ENCODE measurements around the gene TMEM236. TPM values are rescaled to one million over a fixed set of nuclear protein-coding genes. Genes with fewer than 3 reads are reported as not detected.

The TMEM236 gene
- total RNA-seq, 4 donors from 2014 or later: 0.59 to 1.2 (median 0.73) TPM; not detected in 1

DNA sequence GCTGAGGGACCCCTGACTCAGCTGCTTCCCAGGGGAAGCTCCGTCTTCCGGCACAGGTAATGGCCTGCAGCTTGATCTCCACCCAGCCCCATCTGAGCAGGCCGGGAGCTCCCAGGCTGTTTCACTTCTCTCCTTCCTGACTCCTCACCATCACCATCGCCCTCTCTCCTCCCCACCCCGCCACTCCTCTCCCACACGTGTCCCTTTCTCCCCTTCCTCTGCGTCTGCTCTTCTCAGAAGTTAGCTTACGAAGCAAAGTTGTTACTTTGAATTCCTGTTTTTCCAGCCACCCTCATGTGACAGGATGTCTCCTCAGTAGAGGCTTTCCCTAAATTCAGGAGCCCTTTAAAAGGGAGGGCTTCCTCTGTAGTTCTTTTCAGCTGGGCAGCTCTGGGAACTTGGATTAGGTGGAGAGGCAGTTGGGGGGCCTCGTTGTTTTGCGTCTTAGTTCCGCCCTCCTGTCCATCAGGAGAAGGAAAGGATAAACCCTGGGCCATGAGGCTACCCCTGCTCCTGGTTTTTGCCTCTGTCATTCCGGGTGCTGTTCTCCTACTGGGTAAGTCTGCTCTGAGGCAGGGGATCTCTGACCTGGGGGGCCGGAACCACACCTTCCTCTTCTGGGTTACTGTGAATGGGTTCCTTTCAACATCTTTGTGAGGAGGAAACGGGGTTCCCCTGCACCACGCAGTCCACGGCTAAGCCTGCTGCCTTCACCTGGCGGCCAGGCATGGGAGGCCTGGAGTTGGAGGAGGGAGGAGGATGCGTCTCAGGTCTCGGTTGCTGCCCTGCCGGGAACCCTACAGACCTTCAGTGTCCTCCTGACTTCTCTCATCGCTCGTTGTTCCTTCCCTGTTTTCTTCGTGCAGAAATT is 57.2 kb downstream of the TMEM236 start, which contains the start of gene MRC1:
TSS of gene MRC1 (plus strand) at position 378 of the 871 bp plus-strand sequence. CDS start at position 496, 118 bp downstream.
- no peak within 1 kb of the TSS for H3K4me3 ChIP-seq
- peak in 1 of 2 donors; percentile 17 for DNase-seq
- H3K27ac ChIP-seq: no peak within 1 kb of the TSS
- TF ChIP-seq, protein P1, sequence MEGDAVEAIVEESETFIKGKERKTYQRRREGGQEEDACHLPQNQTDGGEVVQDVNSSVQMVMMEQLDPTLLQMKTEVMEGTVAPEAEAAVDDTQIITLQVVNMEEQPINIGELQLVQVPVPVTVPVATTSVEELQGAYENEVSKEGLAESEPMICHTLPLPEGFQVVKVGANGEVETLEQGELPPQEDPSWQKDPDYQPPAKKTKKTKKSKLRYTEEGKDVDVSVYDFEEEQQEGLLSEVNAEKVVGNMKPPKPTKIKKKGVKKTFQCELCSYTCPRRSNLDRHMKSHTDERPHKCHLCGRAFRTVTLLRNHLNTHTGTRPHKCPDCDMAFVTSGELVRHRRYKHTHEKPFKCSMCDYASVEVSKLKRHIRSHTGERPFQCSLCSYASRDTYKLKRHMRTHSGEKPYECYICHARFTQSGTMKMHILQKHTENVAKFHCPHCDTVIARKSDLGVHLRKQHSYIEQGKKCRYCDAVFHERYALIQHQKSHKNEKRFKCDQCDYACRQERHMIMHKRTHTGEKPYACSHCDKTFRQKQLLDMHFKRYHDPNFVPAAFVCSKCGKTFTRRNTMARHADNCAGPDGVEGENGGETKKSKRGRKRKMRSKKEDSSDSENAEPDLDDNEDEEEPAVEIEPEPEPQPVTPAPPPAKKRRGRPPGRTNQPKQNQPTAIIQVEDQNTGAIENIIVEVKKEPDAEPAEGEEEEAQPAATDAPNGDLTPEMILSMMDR (IDR thresholded peaks at IDR 0.05): no peak
- TF ChIP-seq POLR2A (IDR thresholded peaks at IDR 0.05): no peak
- intact Hi-C loops (cut with DNase I; ENCODE audit: low total_unique reads): no loop called here
- no peaks in the 10 kb centered on the region for H3K9me3 ChIP-seq
- no peaks in the 10 kb centered on the region for H3K4me1 ChIP-seq
- no peaks in the 10 kb centered on the region for H3K27me3 ChIP-seq
- H3K36me3 ChIP-seq: no peaks in the 10 kb centered on the region

DNA sequence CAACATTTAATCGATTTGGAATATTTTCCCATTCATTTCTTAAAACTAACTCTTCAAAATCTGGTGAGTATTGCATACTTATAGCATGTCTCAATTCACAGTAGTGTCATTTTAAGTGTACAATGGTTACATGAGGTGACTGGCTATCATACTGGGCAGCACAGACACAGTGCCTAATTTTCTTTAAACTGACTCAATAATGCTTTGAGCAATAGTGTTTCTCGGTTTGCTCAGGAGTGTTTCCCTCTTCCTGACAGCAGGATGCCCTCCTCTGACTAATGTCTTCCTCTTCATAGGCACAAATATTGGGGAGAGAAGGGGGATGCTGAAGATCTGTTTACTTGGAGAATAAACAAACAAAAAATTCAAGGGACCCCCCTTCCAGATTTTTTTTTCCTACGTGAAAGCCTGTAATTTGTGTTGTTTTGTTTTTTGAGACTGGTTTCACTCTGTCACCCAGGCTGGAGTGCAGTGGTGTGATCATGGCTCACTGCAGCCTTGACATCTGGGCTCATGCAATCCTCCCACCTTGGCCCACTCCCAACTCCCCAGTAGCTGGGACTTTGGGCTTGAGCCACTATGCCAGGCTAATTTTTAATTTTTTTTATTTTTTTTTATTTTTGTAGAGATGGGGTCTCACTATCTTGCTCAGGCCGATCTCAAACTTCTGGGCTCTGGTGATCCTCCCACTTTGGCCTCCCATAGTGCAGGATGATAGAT is 59.3 kb downstream of the TMEM236 start:
- TF ChIP-seq, protein P1 (IDR thresholded peaks at IDR 0.05): no peak
- TF ChIP-seq POLR2A (IDR thresholded peaks at IDR 0.05): no peak
- Histone ChIP-seq H3K27ac (no peak overlapping the region), H3K9me3 (no peaks in the 10 kb centered on the region), H3K27me3 (no peaks in the 10 kb centered on the region), H3K4me1 (no peaks in the 10 kb centered on the region), H3K36me3 (no peaks in the 10 kb centered on the region), H3K4me3 (no peak overlapping the region)
- DNase-seq: no peak
- intact Hi-C loops (cut with DNase I; ENCODE audit: low total_unique reads): no loop called here

DNA sequence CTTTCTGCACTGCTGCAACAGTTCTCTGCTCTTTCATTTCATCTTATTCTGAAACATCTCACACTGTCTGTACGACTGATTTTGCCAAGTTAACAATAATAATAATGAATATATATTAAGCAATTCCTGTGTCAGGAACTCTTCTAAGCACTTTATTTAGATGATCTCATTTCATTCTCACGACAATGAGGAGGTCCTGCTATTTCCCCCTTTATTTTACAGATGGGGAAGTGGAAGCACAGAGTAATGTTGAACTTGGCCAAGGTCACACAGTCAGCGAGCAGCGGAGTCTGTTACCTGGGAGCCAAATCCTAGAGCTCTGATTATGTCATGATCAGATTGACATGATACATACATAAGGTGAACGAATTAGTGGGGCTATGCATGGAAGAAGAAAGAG is 63.0 kb downstream of the TMEM236 start:
- Histone ChIP-seq H3K27ac (no peak overlapping the region), H3K9me3 (no peaks in the 10 kb centered on the region), H3K4me3 (no peak overlapping the region), H3K36me3 (no peaks in the 10 kb centered on the region), H3K4me1 (no peaks in the 10 kb centered on the region), H3K27me3 (no peaks in the 10 kb centered on the region)
- DNase-seq: no peak
- intact Hi-C loops (cut with DNase I; ENCODE audit: low total_unique reads): no loop called here
- TF ChIP-seq, protein P1 (IDR thresholded peaks at IDR 0.05): no peak
- TF ChIP-seq POLR2A (IDR thresholded peaks at IDR 0.05): no peak

DNA sequence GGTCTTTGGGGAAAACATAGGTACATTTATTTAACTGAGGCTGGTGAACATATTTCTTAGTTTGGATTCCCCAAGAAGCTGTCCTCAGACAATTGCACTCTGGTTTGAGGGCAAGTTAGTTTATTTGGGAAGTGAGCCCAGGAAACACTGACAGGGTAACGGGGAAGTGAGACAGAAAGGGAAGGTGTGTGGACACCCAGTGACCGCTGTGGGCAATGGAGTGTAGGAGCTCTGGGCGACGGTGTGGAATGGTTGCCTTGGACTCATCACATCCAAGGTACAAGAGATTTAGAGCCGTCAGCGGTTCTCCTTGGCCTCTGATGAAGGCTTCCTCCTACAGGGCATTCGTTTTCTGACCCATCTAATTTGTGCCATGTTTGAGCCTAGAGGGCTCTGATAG is 64.2 kb downstream of the TMEM236 start:
- H3K4me3 ChIP-seq: no peak overlapping the region
- DNase-seq: no peak
- no peaks in the 10 kb centered on the region for H3K36me3 ChIP-seq
- H3K9me3 ChIP-seq: no peaks in the 10 kb centered on the region
- TF ChIP-seq, protein P1 (IDR thresholded peaks at IDR 0.05): no peak
- TF ChIP-seq POLR2A (IDR thresholded peaks at IDR 0.05): no peak
- H3K4me1 ChIP-seq: no peaks in the 10 kb centered on the region
- H3K27me3 ChIP-seq: no peaks in the 10 kb centered on the region
- intact Hi-C loops (cut with DNase I; ENCODE audit: low total_unique reads): no loop called here
- no peak overlapping the region for H3K27ac ChIP-seq

DNA sequence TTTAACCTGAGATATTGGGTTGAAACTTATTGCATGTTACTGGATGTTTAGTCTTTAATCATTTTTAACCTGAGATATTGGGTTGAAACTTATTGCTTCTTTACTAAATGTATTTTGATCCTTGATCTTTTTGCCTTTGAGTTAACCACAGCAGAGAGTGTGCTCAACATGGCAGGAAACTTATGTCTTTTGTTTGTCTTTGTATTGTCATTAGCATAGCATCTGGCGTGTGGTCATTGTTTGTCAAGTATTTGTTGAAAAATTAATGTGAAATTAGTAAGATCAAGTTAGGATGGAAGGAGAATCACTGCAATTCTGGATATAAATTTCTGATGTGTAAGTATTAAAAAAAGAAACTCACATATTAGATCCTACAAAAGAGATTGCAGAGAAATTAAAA is 65.3 kb downstream of the TMEM236 start:
- Histone ChIP-seq H3K27me3 (no peaks in the 10 kb centered on the region), H3K4me3 (no peak overlapping the region), H3K27ac (no peak overlapping the region), H3K4me1 (no peaks in the 10 kb centered on the region), H3K9me3 (no peaks in the 10 kb centered on the region), H3K36me3 (no peaks in the 10 kb centered on the region)
- DNase-seq: no peak
- TF ChIP-seq, protein P1 (IDR thresholded peaks at IDR 0.05): no peak
- TF ChIP-seq POLR2A (IDR thresholded peaks at IDR 0.05): no peak
- intact Hi-C loops (cut with DNase I; ENCODE audit: low total_unique reads): no loop called here

All from uterus (tissue), 4 donors.